Fibroblast of lung (primary cell): ENCODE results near the gene EMID1. TPM values are rescaled to one million over a fixed set of nuclear protein-coding genes. Genes with fewer than 3 reads are reported as not detected.

ENCODE experiments used
- DNase-seq, 2 donors: peaks; one replicate each; pipeline versions ENCODE4 v3.0.0 to v3.0.0-alpha.2; 2010; ENCODE audit warnings: low read depth in 2 of 2
- H2AFZ ChIP-seq: 2 replicates; pipeline ENCODE4 v1.5.1; 2012; ENCODE audit warnings: low read length, control low read depth, inconsistent platforms
- H3K27ac ChIP-seq: 2 replicates; pipeline ENCODE4 v1.5.1; 2011; ENCODE audit warnings: low read length, control low read depth; ENCODE audit not compliant: insufficient read depth
- H3K27me3 ChIP-seq: 2 replicates; pipeline ENCODE4 v1.5.1; 2011; ENCODE audit warnings: mild to moderate bottlenecking, low read length; ENCODE audit not compliant: control insufficient read depth, insufficient read depth
- H3K36me3 ChIP-seq: 2 replicates; pipeline ENCODE4 v1.5.1; 2011; ENCODE audit warnings: low read length; ENCODE audit not compliant: control insufficient read depth, insufficient read depth
- H3K4me1 ChIP-seq: 2 replicates; pipeline ENCODE4 v1.5.1; 2011; ENCODE audit warnings: low read length; ENCODE audit not compliant: control insufficient read depth, insufficient read depth; ENCODE audit errors: extremely low read depth
- H3K4me2 ChIP-seq: 2 replicates; pipeline ENCODE4 v1.5.1; 2011; ENCODE audit warnings: low read length, control low read depth; ENCODE audit not compliant: insufficient read depth; ENCODE audit errors: extremely low read depth
- H3K4me3 ChIP-seq, 4 experiments: fragments of 200-600 bp in 1 of 4; sonication (generic) in 1 of 4; replicated peaks in 1 of 4; 2 replicates each; pipeline ENCODE4 v1.5.1; 2011 to 2016; ENCODE audit warnings: low read length in 4 of 4, low read depth in 3 of 4, mild to moderate bottlenecking in 3 of 4, control low read depth in 2 of 4, inconsistent platforms in 1 of 4, mixed read lengths in 1 of 4; ENCODE audit not compliant: insufficient read depth in 1 of 4; ENCODE audit errors: control extremely low read depth in 1 of 4
- H3K79me2 ChIP-seq: 2 replicates; pipeline ENCODE4 v1.5.1; 2012; ENCODE audit warnings: mild to moderate bottlenecking, low read length, inconsistent platforms; ENCODE audit not compliant: control insufficient read depth, insufficient read depth
- H3K9ac ChIP-seq: 2 replicates; pipeline ENCODE4 v1.5.1; 2011; ENCODE audit warnings: mild to moderate bottlenecking, low read length, control low read depth; ENCODE audit not compliant: insufficient read depth
- H3K9me3 ChIP-seq: 2 replicates; pipeline ENCODE4 v1.5.1; 2012; ENCODE audit warnings: low read depth, low read length; ENCODE audit not compliant: control insufficient read depth, insufficient read depth
- H4K20me1 ChIP-seq: 2 replicates; pipeline ENCODE4 v1.5.1; 2011; ENCODE audit warnings: low read length; ENCODE audit not compliant: control insufficient read depth, insufficient read depth; ENCODE audit errors: extremely low read depth
- CTCF ChIP-seq, 2 donors: IDR thresholded peaks in 1 of 2; conservative IDR thresholded peaks in 1 of 2; 1 replicate in 1 of 2; 2 replicates in 1 of 2; pipeline ENCODE4 v1.5.1; 2011 to 2012; ENCODE audit warnings: low read length in 2 of 2, control low read depth in 1 of 2, inconsistent platforms in 1 of 2, low read depth in 1 of 2, mild to moderate bottlenecking in 1 of 2
- EZH2 ChIP-seq: IDR thresholded peaks from 2 replicates; pipeline ENCODE4 v1.5.1; 2012; ENCODE audit warnings: low read length, control low read depth, mild to moderate bottlenecking; ENCODE audit errors: missing control alignments
- polyA plus RNA-seq, 2 donors: library from polyadenylated mRNA; depleted of rRNA in 1 of 2; stranded (reverse) in 1 of 2; unstranded in 1 of 2; fragments of >200 nt; gene quantifications; 2 replicates each; pipeline ENCODE4 v1.2.1, GENCODE V29; 2011 to 2012; ENCODE audit warnings: missing spikeins in 1 of 2
- total RNA-seq: library from RNA; depleted of rRNA; stranded (reverse); fragments of >200 nt; gene quantifications from 2 replicates; pipeline ENCODE4 v1.2.1, GENCODE V29; 2014

Gene EMID1
- total and polyA plus RNA-seq, 2 donors (not counting 1 experiment from before 2014, with no cell fraction given): 0.50 TPM; not detected in 1

DNA sequence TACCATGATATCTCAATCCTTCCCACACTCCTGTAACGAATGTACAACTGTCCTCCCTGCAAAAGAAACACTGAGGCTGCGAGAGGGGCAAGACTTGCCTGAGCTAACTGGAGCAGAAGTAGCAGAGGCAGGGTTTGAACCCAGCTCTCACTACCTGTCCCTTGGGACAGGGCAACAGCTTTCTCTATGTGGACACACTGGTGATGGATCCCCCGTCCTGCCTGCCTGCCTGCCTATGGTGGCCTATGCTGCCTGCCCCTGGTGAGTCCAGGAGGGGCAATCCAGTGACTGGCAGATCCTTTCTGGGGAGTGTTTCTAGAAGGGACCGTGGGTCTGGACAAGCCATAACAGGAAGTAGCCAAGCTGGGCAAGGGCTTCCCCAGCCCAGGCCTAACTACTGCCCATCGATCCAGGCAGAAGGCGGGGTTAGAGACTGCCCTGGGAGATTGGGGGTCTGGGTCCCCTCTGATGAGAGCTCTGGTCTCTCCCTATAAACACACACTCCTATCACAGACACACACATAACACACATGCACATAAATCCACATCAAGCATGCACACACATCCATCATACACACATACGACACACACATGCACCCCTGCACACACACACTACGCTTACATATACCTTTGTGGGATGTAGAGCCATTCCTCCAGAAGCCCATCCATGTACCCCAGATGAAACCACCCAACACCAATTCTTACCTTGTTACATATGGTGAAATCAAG, 1.1 kb upstream of the EMID1 start:
- Histone ChIP-seq H3K9ac (no peak overlapping the region), H3K4me2 (no peak overlapping the region), H2AFZ (no peak overlapping the region), H3K4me3 (no peak overlapping the region), H3K27ac (no peak overlapping the region), H3K79me2 (no peaks in the 10 kb centered on the region), H3K36me3 (no peaks in the 10 kb centered on the region), H4K20me1 (no peaks in the 10 kb centered on the region), H3K27me3 (peaks cover 28% of the 10 kb centered on the region), H3K9me3 (no peaks in the 10 kb centered on the region), H3K4me1 (no peaks in the 10 kb centered on the region)
- DNase-seq: no peak
- no peak for TF ChIP-seq EZH2
- TF ChIP-seq CTCF (conservative IDR thresholded peaks at IDR 0.05 in 1 of 2, IDR thresholded peaks at IDR 0.05 in 1 of 2; ENCODE audit: low read depth in 1 of 2, low read length in 2 of 2): no peak

DNA sequence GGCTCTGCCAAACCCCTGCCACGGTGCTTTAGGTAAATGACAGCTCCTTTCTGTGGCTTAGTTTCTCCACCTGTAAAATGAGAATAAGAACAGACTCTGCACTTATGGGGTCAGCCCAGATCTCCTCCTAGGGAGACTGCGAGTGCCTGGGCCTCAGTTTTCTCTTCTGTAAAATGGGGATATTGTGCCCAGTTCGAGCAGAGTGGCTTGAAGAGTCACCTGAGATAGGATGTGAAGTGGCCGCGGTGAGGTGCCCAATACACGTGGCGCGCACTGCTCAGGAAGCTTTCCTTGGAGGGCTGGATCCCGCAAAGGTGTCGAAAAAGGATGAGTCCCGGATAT, 473 bp upstream of the EMID1 start:
- peaks cover 28% of the 10 kb centered on the region for H3K27me3 ChIP-seq
- H3K9me3 ChIP-seq: no peaks in the 10 kb centered on the region
- peak overlapping the region in 2 of 4 experiments; percentile 14 to 32 for H3K4me3 ChIP-seq
- H3K9ac ChIP-seq: no peak overlapping the region
- TF ChIP-seq CTCF (conservative IDR thresholded peaks at IDR 0.05 in 1 of 2, IDR thresholded peaks at IDR 0.05 in 1 of 2; ENCODE audit: low read depth in 1 of 2, low read length in 2 of 2): no peak
- no peak for TF ChIP-seq EZH2
- DNase-seq: no peak
- H3K4me1 ChIP-seq: no peaks in the 10 kb centered on the region
- H3K4me2 ChIP-seq: peak overlapping the region; percentile 42
- no peak overlapping the region for H3K27ac ChIP-seq
- no peaks in the 10 kb centered on the region for H3K79me2 ChIP-seq
- H3K36me3 ChIP-seq: no peaks in the 10 kb centered on the region
- no peaks in the 10 kb centered on the region for H4K20me1 ChIP-seq
- H2AFZ ChIP-seq: no peak overlapping the region

- no peak for DNase-seq
- H3K27me3 ChIP-seq: peaks cover 33% of the 10 kb centered on the region
- no peaks in the 10 kb centered on the region for H3K9me3 ChIP-seq
- H3K9ac ChIP-seq: no peak overlapping the region
- H3K79me2 ChIP-seq: no peaks in the 10 kb centered on the region
- H4K20me1 ChIP-seq: no peaks in the 10 kb centered on the region
- no peaks in the 10 kb centered on the region for H3K36me3 ChIP-seq
- no peak overlapping the region for H3K4me2 ChIP-seq
- no peak overlapping the region for H3K27ac ChIP-seq
- no peaks in the 10 kb centered on the region for H3K4me1 ChIP-seq
- no peak for TF ChIP-seq CTCF (conservative IDR thresholded peaks at IDR 0.05 in 1 of 2, IDR thresholded peaks at IDR 0.05 in 1 of 2; ENCODE audit: low read depth in 1 of 2, low read length in 2 of 2)
- TF ChIP-seq EZH2: peak; percentile 96
- peak overlapping the region in 3 of 4 experiments; percentile 16 to 48 (median 41) for H3K4me3 ChIP-seq
- H2AFZ ChIP-seq: no peak overlapping the region
Observed at GRCh38 chr22:29206372-29207242, 911 bp downstream of the EMID1 start.
